ENCODE data around the gene C1QL3. TPM values are rescaled to one million over a fixed set of nuclear protein-coding genes. Genes with fewer than 3 reads are reported as not detected.
A peak's percentile ranks its signal among the peaks of the same experiment; 100 is the strongest.

Gene C1QL3
- total RNA-seq, 2 donors from 2014 or later = 0.20 TPM; not detected in 1

DNA sequence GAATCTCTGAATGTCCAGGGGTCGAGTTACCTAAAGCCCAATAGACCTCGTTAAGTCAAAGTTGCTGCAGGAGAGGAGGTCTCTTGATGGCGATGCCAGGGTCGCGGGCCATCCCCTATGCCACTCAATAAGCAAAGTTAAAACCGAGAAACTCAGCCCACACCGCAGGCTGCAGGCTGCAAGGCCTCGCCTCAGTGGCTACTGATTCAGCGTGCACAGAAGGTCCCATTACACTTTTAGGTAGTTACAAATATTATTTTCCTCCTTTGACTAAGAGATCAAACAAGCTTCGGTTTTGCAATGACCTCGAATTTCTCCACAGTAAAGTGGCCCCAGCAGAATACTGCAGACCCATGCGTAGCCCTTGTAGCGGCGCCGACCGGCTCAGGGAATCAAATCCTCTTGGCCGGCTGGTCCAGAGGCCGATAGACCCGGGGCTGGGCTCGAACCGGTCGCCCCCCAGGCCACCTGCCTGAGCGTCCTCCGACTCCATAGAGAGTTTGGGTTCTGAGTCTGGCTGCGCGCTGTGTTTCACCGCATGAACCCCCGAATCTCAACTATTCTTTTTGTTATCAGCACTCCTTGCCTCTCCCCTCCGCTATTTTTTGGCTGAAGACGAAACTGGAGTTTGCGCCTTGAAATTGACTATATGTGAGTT is 2.3 kb downstream of the C1QL3 start:
- no peaks in the 10 kb centered on the region for H3K9me3 Mint-ChIP-seq
- H3K27ac Mint-ChIP-seq = no peak overlapping the region
- no peaks in the 10 kb centered on the region for H3K36me3 ChIP-seq (ENCODE audit: control insufficient read depth, insufficient read depth, low read length)
- H3K9ac ChIP-seq (ENCODE audit: extremely low read depth, low read length, poor library complexity, severe bottlenecking) = no peak overlapping the region
- H3K27ac ChIP-seq (ENCODE audit: low read depth, low read length) = no peak overlapping the region
- TF ChIP-seq, protein P1, sequence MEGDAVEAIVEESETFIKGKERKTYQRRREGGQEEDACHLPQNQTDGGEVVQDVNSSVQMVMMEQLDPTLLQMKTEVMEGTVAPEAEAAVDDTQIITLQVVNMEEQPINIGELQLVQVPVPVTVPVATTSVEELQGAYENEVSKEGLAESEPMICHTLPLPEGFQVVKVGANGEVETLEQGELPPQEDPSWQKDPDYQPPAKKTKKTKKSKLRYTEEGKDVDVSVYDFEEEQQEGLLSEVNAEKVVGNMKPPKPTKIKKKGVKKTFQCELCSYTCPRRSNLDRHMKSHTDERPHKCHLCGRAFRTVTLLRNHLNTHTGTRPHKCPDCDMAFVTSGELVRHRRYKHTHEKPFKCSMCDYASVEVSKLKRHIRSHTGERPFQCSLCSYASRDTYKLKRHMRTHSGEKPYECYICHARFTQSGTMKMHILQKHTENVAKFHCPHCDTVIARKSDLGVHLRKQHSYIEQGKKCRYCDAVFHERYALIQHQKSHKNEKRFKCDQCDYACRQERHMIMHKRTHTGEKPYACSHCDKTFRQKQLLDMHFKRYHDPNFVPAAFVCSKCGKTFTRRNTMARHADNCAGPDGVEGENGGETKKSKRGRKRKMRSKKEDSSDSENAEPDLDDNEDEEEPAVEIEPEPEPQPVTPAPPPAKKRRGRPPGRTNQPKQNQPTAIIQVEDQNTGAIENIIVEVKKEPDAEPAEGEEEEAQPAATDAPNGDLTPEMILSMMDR (conservative IDR thresholded peaks at IDR 0.05) = no peak
- no peaks in the 10 kb centered on the region for H3K9me3 ChIP-seq (ENCODE audit: control insufficient read depth, low read length)
- H3K4me1 ChIP-seq (ENCODE audit: control insufficient read depth, insufficient read depth, low read length) = no peaks in the 10 kb centered on the region
- peak; percentile 58 for DNase-seq
- peaks cover 52% of the 10 kb centered on the region for H3K27me3 Mint-ChIP-seq (ENCODE audit: insufficient read depth)
- H3K4me1 Mint-ChIP-seq = peaks cover 6% of the 10 kb centered on the region
- H3K27me3 ChIP-seq (ENCODE audit: control insufficient read depth, insufficient read depth, low read length, poor library complexity, severe bottlenecking) = peaks cover 59% of the 10 kb centered on the region
- 55 to 76% methylated on average over 19 to 31 of the region's 31 CpGs for WGBS, 2 experiments (ENCODE audit: insufficient coverage in 1 of 2, insufficient read length in 1 of 2)
- H3K4me3 Mint-ChIP-seq = peak overlapping the region; percentile 57
- peak overlapping the region; percentile 54 for H3K4me3 ChIP-seq (ENCODE audit: low read length)
- H3K36me3 Mint-ChIP-seq (ENCODE audit: low read depth) = no peaks in the 10 kb centered on the region

DNA sequence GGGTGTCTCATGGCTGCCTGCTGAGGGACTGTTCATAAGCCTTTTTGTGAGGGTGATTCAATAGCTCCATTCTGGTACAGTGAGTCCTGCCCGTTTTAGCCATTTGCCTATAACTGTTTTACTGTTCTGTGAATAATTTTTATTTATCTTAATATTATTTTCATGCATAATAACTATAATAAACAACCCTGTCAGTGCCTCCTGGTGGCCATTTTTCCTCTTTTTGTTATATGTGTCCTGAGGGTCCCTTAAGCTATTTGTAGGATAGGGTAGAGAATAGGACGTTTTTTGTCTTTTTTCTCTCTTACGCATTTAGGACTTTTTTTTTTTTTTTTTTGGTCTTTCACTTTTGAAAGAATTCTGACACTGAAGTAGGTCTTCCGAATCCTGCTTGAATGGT is 2.9 kb downstream of the C1QL3 start:
- no peak overlapping the region for H3K27ac Mint-ChIP-seq
- WGBS, 2 experiments (ENCODE audit: insufficient coverage in 1 of 2, insufficient read length in 1 of 2) = 86 to 100% methylated on average over 1 of the region's 4 CpGs
- H3K9me3 ChIP-seq (ENCODE audit: control insufficient read depth, low read length) = no peaks in the 10 kb centered on the region
- peaks cover 46% of the 10 kb centered on the region for H3K27me3 Mint-ChIP-seq (ENCODE audit: insufficient read depth)
- no peaks in the 10 kb centered on the region for H3K4me1 ChIP-seq (ENCODE audit: control insufficient read depth, insufficient read depth, low read length)
- H3K27ac ChIP-seq (ENCODE audit: low read depth, low read length) = no peak overlapping the region
- H3K9me3 Mint-ChIP-seq = no peaks in the 10 kb centered on the region
- H3K36me3 ChIP-seq (ENCODE audit: control insufficient read depth, insufficient read depth, low read length) = no peaks in the 10 kb centered on the region
- H3K4me3 ChIP-seq (ENCODE audit: low read length) = no peak overlapping the region
- peaks cover 6% of the 10 kb centered on the region for H3K4me1 Mint-ChIP-seq
- TF ChIP-seq, protein P1 (conservative IDR thresholded peaks at IDR 0.05) = peak; percentile 71
- no peak for DNase-seq
- H3K4me3 Mint-ChIP-seq = peak overlapping the region; percentile 57
- H3K36me3 Mint-ChIP-seq (ENCODE audit: low read depth) = no peaks in the 10 kb centered on the region
- H3K9ac ChIP-seq (ENCODE audit: extremely low read depth, low read length, poor library complexity, severe bottlenecking) = no peak overlapping the region
- peaks cover 54% of the 10 kb centered on the region for H3K27me3 ChIP-seq (ENCODE audit: control insufficient read depth, insufficient read depth, low read length, poor library complexity, severe bottlenecking)

DNA sequence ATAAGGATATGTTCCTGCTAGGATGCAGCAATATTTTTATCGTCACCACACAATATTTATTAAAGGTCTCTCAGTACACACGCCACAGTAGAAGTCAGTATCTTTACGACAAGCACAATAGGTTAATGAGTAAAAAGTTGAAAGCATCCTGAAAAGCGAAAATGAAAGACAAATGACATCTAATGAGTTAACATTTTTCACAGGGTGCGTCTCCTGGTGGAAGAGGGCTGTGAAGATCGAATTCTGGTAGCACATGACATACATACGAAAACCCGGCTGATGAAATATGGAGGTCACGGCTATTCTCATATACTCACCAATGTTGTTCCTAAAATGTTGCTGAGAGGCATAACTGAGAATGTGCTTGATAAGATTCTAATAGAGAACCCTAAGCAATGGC is 10.8 kb downstream of the C1QL3 start:
- Mint-ChIP-seq H3K4me3 (no peak overlapping the region), H3K27me3 (ENCODE audit: insufficient read depth) (no peaks in the 10 kb centered on the region), H3K36me3 (ENCODE audit: low read depth) (no peaks in the 10 kb centered on the region), H3K27ac (no peak overlapping the region), H3K9me3 (no peaks in the 10 kb centered on the region), H3K4me1 (no peaks in the 10 kb centered on the region)
- H3K4me3 ChIP-seq (ENCODE audit: low read length) = no peak overlapping the region
- no peak overlapping the region for H3K27ac ChIP-seq (ENCODE audit: low read depth, low read length)
- no peaks in the 10 kb centered on the region for H3K36me3 ChIP-seq (ENCODE audit: control insufficient read depth, insufficient read depth, low read length)
- no peaks in the 10 kb centered on the region for H3K9me3 ChIP-seq (ENCODE audit: control insufficient read depth, low read length)
- TF ChIP-seq, protein P1 (conservative IDR thresholded peaks at IDR 0.05) = no peak
- 94% methylated on average over 5 to 9 of the region's 9 CpGs for WGBS, 2 experiments (ENCODE audit: insufficient coverage in 1 of 2, insufficient read length in 1 of 2)
- H3K9ac ChIP-seq (ENCODE audit: extremely low read depth, low read length, poor library complexity, severe bottlenecking) = no peak overlapping the region
- H3K4me1 ChIP-seq (ENCODE audit: control insufficient read depth, insufficient read depth, low read length) = no peaks in the 10 kb centered on the region
- no peaks in the 10 kb centered on the region for H3K27me3 ChIP-seq (ENCODE audit: control insufficient read depth, insufficient read depth, low read length, poor library complexity, severe bottlenecking)
- no peak for DNase-seq

All from endodermal cell (in vitro differentiated cells).